ENCODE measurements around the gene OTUD5.

The OTUD5 gene

GRCh38 chrX:48939524-48940228 is 17.7 kb downstream of the OTUD5 start:
- DNase-seq, result peak in 2 of 10 donors; percentile 4 to 45
- intact Hi-C loops (cut with DNase I), result no loop called here

GRCh38 chrX:48938721-48939425 is 18.5 kb downstream of the OTUD5 start:
- peak in 2 of 10 donors; percentile 24 for DNase-seq
- intact Hi-C loops (cut with DNase I), result no loop called here

- DNase-seq, result peak in 4 of 10 donors; percentile 15 to 87 (median 58)
- intact Hi-C loops (cut with DNase I), result no loop called here
Measured at GRCh38 chrX:48937054-48937907, 20.1 kb downstream of the OTUD5 start.

GRCh38 chrX:48936429-48937053 is 20.9 kb downstream of the OTUD5 start:
- peak in 2 of 10 donors; percentile 14 to 55 for DNase-seq
- intact Hi-C loops (cut with DNase I), result no loop called here

GRCh38 chrX:48935301-48935670 is 22.1 kb downstream of the OTUD5 start:
- no peak for DNase-seq
- intact Hi-C loops (cut with DNase I), result no loop called here

GRCh38 chrX:48934581-48935300 is 22.7 kb downstream of the OTUD5 start:
- peak in 1 of 10 donors; percentile 6 for DNase-seq

GRCh38 chrX:48933757-48934156 is 23.6 kb downstream of the OTUD5 start:
- DNase-seq, result peak in 2 of 10 donors; percentile 30 to 67
- intact Hi-C loops (cut with DNase I), result no loop called here

More at GRCh38 chrX:48934581-48935300, 22.7 kb downstream of the OTUD5 start:
- intact Hi-C loops (cut with DNase I), result no loop called here

GRCh38 chrX:48927736-48928382 is 29.5 kb downstream of the OTUD5 start:
- peak in 1 of 10 donors; percentile 11 for DNase-seq
- intact Hi-C loops (cut with DNase I), result no loop called here

GRCh38 chrX:48927123-48927522 is 30.3 kb downstream of the OTUD5 start:
- peak in 1 of 10 donors; percentile 6 for DNase-seq
- intact Hi-C loops (cut with DNase I), result no loop called here

GRCh38 chrX:48924270-48924669 is 33.1 kb downstream of the OTUD5 start:
- peak in 2 of 10 donors; percentile 24 to 30 for DNase-seq
- intact Hi-C loops (cut with DNase I), result no loop called here

- peak in 2 of 10 donors; percentile 60 to 70 for DNase-seq
- intact Hi-C loops (cut with DNase I), result no loop called here
Measured at GRCh38 chrX:48923771-48924170, 33.6 kb downstream of the OTUD5 start.

GRCh38 chrX:48920718-48921104 is 36.7 kb downstream of the OTUD5 start:
- no peak for DNase-seq
- intact Hi-C loops (cut with DNase I), result no loop called here

- peak in 2 of 10 donors; percentile 18 to 37 for DNase-seq
- intact Hi-C loops (cut with DNase I), result loop anchor here (5.0 kb wide), 1 partner anchor 37 kb away; the partner anchor contains the start of gene OTUD5
Measured at GRCh38 chrX:48919947-48920717, 37.3 kb downstream of the OTUD5 start.

- peak in 1 of 10 donors; percentile 79 for DNase-seq
- intact Hi-C loops (cut with DNase I), result loop anchor here (5.0 kb wide), 1 partner anchor 38 kb away; the partner anchor contains the start of gene OTUD5
Measured at GRCh38 chrX:48919360-48919841, 38.0 kb downstream of the OTUD5 start.

GRCh38 chrX:48918643-48919340 is 38.6 kb downstream of the OTUD5 start, which contains the start of gene PIM2:
PIM2 (minus strand) TSS chrX:48919024; CDS start chrX:48918834, 190 bp downstream.
- intact Hi-C loops (cut with DNase I), result loop anchor here (5.0 kb wide), 1 partner anchor 39 kb away; the partner anchor contains the start of gene OTUD5
- peak; percentile 62 to 98 (median 84) for DNase-seq

GRCh38 chrX:48918301-48918642 is 39.1 kb downstream of the OTUD5 start:
- intact Hi-C loops (cut with DNase I), result loop anchor here (5.0 kb wide), 1 partner anchor 39 kb away; the partner anchor contains the start of gene OTUD5
- no peak for DNase-seq

Measured in posterior cingulate gyrus (tissue), 11 donors.